ENCODE data around the gene PCSK6.

Gene PCSK6

GRCh38 chr15:101398247-101398646 is 91.3 kb downstream of the PCSK6 start:
- no peak for DNase-seq (ENCODE audit: low spot score)

GRCh38 chr15:101397521-101398003 is 91.9 kb downstream of the PCSK6 start:
- no peak for DNase-seq (ENCODE audit: low spot score)

GRCh38 chr15:101396484-101397261 is 92.8 kb downstream of the PCSK6 start:
- no peak for DNase-seq (ENCODE audit: low spot score)

GRCh38 chr15:101394654-101395053 is 94.9 kb downstream of the PCSK6 start:
- no peak for DNase-seq (ENCODE audit: low spot score)

- no peak for DNase-seq (ENCODE audit: low spot score)
Observed at GRCh38 chr15:101394056-101394630, 95.4 kb downstream of the PCSK6 start.

- DNase-seq (ENCODE audit: low spot score), result no peak
Observed at GRCh38 chr15:101393172-101393571, 96.3 kb downstream of the PCSK6 start.

- DNase-seq (ENCODE audit: low spot score), result no peak
Observed at GRCh38 chr15:101391981-101392640, 97.4 kb downstream of the PCSK6 start.

GRCh38 chr15:101391431-101391830 is 98.1 kb downstream of the PCSK6 start:
- no peak for DNase-seq (ENCODE audit: low spot score)

GRCh38 chr15:101390462-101390861 is 99.0 kb downstream of the PCSK6 start:
- no peak for DNase-seq (ENCODE audit: low spot score)

- DNase-seq (ENCODE audit: low spot score), result no peak
Observed at GRCh38 chr15:101390060-101390459, 99.4 kb downstream of the PCSK6 start.

GRCh38 chr15:101389362-101389761 is 100.1 kb downstream of the PCSK6 start:
- no peak for DNase-seq (ENCODE audit: low spot score)

- no peak for DNase-seq (ENCODE audit: low spot score)
Observed at GRCh38 chr15:101388046-101388445, 101.5 kb downstream of the PCSK6 start.

- no peak for DNase-seq (ENCODE audit: low spot score)
Observed at GRCh38 chr15:101387574-101387973, 101.9 kb downstream of the PCSK6 start.

- DNase-seq (ENCODE audit: low spot score), result no peak
Observed at GRCh38 chr15:101386967-101387366, 102.5 kb downstream of the PCSK6 start.

- no peak for DNase-seq (ENCODE audit: low spot score)
Observed at GRCh38 chr15:101386006-101386405, 103.5 kb downstream of the PCSK6 start.

GRCh38 chr15:101384276-101384675 is 105.2 kb downstream of the PCSK6 start:
- DNase-seq (ENCODE audit: low spot score), result no peak

GRCh38 chr15:101382544-101382943 is 107.0 kb downstream of the PCSK6 start:
- no peak for DNase-seq (ENCODE audit: low spot score)

GRCh38 chr15:101381671-101382212 is 107.8 kb downstream of the PCSK6 start:
- DNase-seq (ENCODE audit: low spot score), result no peak

- DNase-seq (ENCODE audit: low spot score), result no peak
Observed at GRCh38 chr15:101380146-101380545, 109.4 kb downstream of the PCSK6 start.

- no peak for DNase-seq (ENCODE audit: low spot score)
Observed at GRCh38 chr15:101379647-101380046, 109.9 kb downstream of the PCSK6 start.

- DNase-seq (ENCODE audit: low spot score), result no peak
Observed at GRCh38 chr15:101378879-101379278, 110.6 kb downstream of the PCSK6 start.

GRCh38 chr15:101378171-101378755 is 111.2 kb downstream of the PCSK6 start:
- DNase-seq (ENCODE audit: low spot score), result no peak

Data from AG08395 (cell line).